Osteoblast (primary cell): Measurements from ENCODE around the gene ADORA1. TPM values are rescaled to one million over a fixed set of nuclear protein-coding genes. Genes with fewer than 3 reads are reported as not detected.

Source experiments
- DNase-seq: peaks from one replicate; pipeline ENCODE4 v3.0.0; 2011; ENCODE audit warnings: low spot score, mixed read lengths; ENCODE audit not compliant: insufficient read length; ENCODE audit errors: missing footprints
- H2AFZ ChIP-seq: 2 replicates; pipeline ENCODE4 v1.6.0; 2011; ENCODE audit warnings: mild to moderate bottlenecking, low read length
- H3K27ac ChIP-seq: 2 replicates; pipeline ENCODE4 v1.5.1; 2011; ENCODE audit warnings: mild to moderate bottlenecking, low read depth, low read length, moderate library complexity
- H3K27me3 ChIP-seq: 2 replicates; pipeline ENCODE4 v1.6.0; 2012; ENCODE audit warnings: mild to moderate bottlenecking, control low read depth, inconsistent platforms, low read length, moderate library complexity; ENCODE audit not compliant: insufficient read depth
- H3K36me3 ChIP-seq: 2 replicates; pipeline ENCODE4 v1.5.1; 2011; ENCODE audit warnings: mild to moderate bottlenecking, low read length, control low read depth, moderate library complexity; ENCODE audit not compliant: insufficient read depth
- H3K4me1 ChIP-seq: 2 replicates; pipeline ENCODE4 v1.5.1; 2011; ENCODE audit warnings: mild to moderate bottlenecking, low read length, control low read depth, moderate library complexity; ENCODE audit not compliant: insufficient read depth
- H3K4me2 ChIP-seq: 2 replicates; pipeline ENCODE4 v1.6.0; 2011; ENCODE audit warnings: mild to moderate bottlenecking, low read length; ENCODE audit not compliant: insufficient read depth
- H3K4me3 ChIP-seq: fragments of 200-600 bp; sonication (generic); 3 replicates; pipeline ENCODE4 v1.5.1; 2012; ENCODE audit warnings: mild to moderate bottlenecking, low read length, inconsistent platforms; ENCODE audit not compliant: insufficient read depth
- H3K79me2 ChIP-seq: 2 replicates; pipeline ENCODE4 v1.6.0; 2012; ENCODE audit warnings: mild to moderate bottlenecking, low read length, control low read depth, inconsistent platforms; ENCODE audit not compliant: insufficient read depth
- H3K9me3 ChIP-seq: 2 replicates; pipeline ENCODE4 v1.5.1; 2011; ENCODE audit warnings: low read depth, low read length, control low read depth
- H4K20me1 ChIP-seq: 2 replicates; pipeline ENCODE4 v1.6.0; 2012; ENCODE audit warnings: mild to moderate bottlenecking, low read length, control low read depth; ENCODE audit not compliant: insufficient read depth
- CTCF ChIP-seq: IDR thresholded peaks from 2 replicates; pipeline ENCODE4 v1.5.1; 2011; ENCODE audit warnings: mild to moderate bottlenecking, low read depth, low read length, moderate library complexity; ENCODE audit errors: extremely low read depth
- total RNA-seq: library from RNA; depleted of rRNA; stranded (reverse); fragments of >200 nt; gene quantifications from 2 replicates; pipeline ENCODE4 v1.2.3, GENCODE V29; 2012

The ADORA1 gene
- total RNA-seq, 1 donor: 4.0 TPM

- H2AFZ ChIP-seq: peak overlapping the region; percentile 2
- peak; percentile 75 for DNase-seq
- no peaks in the 10 kb centered on the region for H3K9me3 ChIP-seq
- H3K27ac ChIP-seq: peak overlapping the region; percentile 82
- H3K36me3 ChIP-seq: no peaks in the 10 kb centered on the region
- no peaks in the 10 kb centered on the region for H4K20me1 ChIP-seq
- no peaks in the 10 kb centered on the region for H3K79me2 ChIP-seq
- H3K4me2 ChIP-seq: peak overlapping the region; percentile 58
- TF ChIP-seq CTCF: no peak
- H3K4me3 ChIP-seq: no peak overlapping the region
- H3K4me1 ChIP-seq: peaks cover 36% of the 10 kb centered on the region
- no peaks in the 10 kb centered on the region for H3K27me3 ChIP-seq
Observed at GRCh38 chr1:203176273-203177035, 48.9 kb downstream of the ADORA1 start.

DNA sequence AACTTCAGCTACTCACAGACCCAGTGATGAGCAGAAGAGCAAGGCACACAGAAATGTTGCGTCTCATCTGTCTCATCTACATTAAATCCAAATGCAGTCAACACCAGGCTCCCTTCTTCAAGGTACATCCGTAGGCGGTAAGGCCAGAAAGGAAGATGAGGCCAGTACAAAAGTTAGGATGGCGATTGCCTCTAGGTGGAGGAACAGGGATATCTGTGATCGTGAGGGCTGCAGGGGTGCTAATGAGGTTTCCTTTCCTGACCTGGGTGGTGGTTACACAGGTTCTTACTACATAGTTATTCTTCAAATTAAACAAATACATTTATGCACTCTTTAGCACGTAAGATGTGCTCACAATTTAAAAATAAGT lies 49.5 kb downstream of the ADORA1 start:
- Histone ChIP-seq H3K27ac (peak overlapping the region; percentile 82), H3K4me3 (peak overlapping the region; percentile 28), H2AFZ (peak overlapping the region; percentile 2), H3K36me3 (no peaks in the 10 kb centered on the region), H3K4me1 (peaks cover 36% of the 10 kb centered on the region), H4K20me1 (no peaks in the 10 kb centered on the region), H3K79me2 (no peaks in the 10 kb centered on the region), H3K27me3 (no peaks in the 10 kb centered on the region), H3K4me2 (peak overlapping the region; percentile 58), H3K9me3 (no peaks in the 10 kb centered on the region)
- TF ChIP-seq CTCF: no peak
- DNase-seq: peak; percentile 89

DNA sequence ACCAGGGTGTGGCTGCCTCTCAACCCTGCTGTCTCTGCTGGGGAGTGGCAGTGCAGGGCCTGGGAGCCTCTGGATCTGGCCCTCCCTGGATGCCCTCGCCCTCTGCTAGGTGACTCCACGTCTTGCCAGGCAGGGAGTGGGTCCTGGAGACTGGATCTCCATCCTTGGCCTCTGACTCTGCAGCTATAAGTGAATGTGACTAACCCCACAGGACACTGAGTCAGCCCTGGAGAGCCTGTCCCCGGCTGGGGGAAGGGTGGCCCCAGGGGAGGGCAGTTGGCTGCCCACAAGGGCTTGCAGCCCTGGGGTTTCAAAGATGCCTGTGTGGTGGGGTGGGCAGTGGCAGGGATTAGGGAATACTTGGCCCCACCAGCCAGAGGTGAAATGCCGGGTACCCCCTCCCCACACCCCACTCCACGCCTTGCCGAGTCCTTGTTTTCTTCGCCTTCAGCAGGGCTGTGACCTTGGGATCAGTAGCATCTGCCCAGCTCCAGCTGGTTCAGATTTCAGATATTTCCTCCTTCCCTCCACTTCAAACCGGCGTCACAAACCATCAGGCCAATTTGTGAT lies 50.0 kb downstream of the ADORA1 start:
- Histone ChIP-seq H3K4me3 (peak overlapping the region; percentile 28), H3K9me3 (no peaks in the 10 kb centered on the region), H3K4me1 (peaks cover 36% of the 10 kb centered on the region), H4K20me1 (no peaks in the 10 kb centered on the region), H3K27me3 (no peaks in the 10 kb centered on the region), H2AFZ (peak overlapping the region; percentile 42), H3K36me3 (no peaks in the 10 kb centered on the region), H3K27ac (peak overlapping the region; percentile 82), H3K79me2 (no peaks in the 10 kb centered on the region), H3K4me2 (peak overlapping the region; percentile 58)
- TF ChIP-seq CTCF: no peak
- peak; percentile 96 for DNase-seq

- Histone ChIP-seq H3K27me3 (no peaks in the 10 kb centered on the region), H3K36me3 (no peaks in the 10 kb centered on the region), H2AFZ (peak overlapping the region; percentile 42), H3K4me2 (peak overlapping the region; percentile 58), H3K9me3 (no peaks in the 10 kb centered on the region), H3K79me2 (no peaks in the 10 kb centered on the region), H3K4me1 (peaks cover 36% of the 10 kb centered on the region), H3K4me3 (no peak overlapping the region), H3K27ac (peak overlapping the region; percentile 82), H4K20me1 (no peaks in the 10 kb centered on the region)
- TF ChIP-seq CTCF: no peak
- peak; percentile 82 for DNase-seq
Observed at GRCh38 chr1:203178083-203178482, 50.6 kb downstream of the ADORA1 start.
